Prostate gland (tissue), 2 donors: ENCODE measurements around the gene TSC22D1.

ENCODE experiments used
- CTCF ChIP-seq, 4 experiments: fragments of 200-600 bp in 2 of 4; fragments of 450-650 bp in 2 of 4; sonication (generic) in 2 of 4; IDR thresholded peaks; 1 replicate in 3 of 4; 2 replicates in 1 of 4; pipeline ENCODE4 v1.5.1; 2016 to 2019; ENCODE audit warnings: antibody characterized with exemption in 4 of 4, mild to moderate bottlenecking in 2 of 4, moderate library complexity in 2 of 4
- POLR2A ChIP-seq: fragments of 450-650 bp; IDR thresholded peaks from one replicate; pipeline ENCODE4 v1.6.1; 2016; ENCODE audit warnings: antibody characterized with exemption, mild to moderate bottlenecking

- TF ChIP-seq CTCF (IDR thresholded peaks at IDR 0.05) (no peak), POLR2A (no peak)
Observed at GRCh38 chr13:44407891-44408290, 168.2 kb downstream of the TSC22D1 start.
